Measurements from ENCODE around the gene RAD18.

RAD18 gene

GRCh38 chr3:8975081-8976020, 12.1 kb upstream of the RAD18 start:
- TF ChIP-seq ZFX (IDR thresholded peaks at IDR 0.05; ENCODE audit: borderline replicate concordance) = no peak
- TF ChIP-seq, protein P1, sequence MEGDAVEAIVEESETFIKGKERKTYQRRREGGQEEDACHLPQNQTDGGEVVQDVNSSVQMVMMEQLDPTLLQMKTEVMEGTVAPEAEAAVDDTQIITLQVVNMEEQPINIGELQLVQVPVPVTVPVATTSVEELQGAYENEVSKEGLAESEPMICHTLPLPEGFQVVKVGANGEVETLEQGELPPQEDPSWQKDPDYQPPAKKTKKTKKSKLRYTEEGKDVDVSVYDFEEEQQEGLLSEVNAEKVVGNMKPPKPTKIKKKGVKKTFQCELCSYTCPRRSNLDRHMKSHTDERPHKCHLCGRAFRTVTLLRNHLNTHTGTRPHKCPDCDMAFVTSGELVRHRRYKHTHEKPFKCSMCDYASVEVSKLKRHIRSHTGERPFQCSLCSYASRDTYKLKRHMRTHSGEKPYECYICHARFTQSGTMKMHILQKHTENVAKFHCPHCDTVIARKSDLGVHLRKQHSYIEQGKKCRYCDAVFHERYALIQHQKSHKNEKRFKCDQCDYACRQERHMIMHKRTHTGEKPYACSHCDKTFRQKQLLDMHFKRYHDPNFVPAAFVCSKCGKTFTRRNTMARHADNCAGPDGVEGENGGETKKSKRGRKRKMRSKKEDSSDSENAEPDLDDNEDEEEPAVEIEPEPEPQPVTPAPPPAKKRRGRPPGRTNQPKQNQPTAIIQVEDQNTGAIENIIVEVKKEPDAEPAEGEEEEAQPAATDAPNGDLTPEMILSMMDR (IDR thresholded peaks at IDR 0.05) = no peak

GRCh38 chr3:8974458-8974857, 11.2 kb upstream of the RAD18 start:
- H3K27ac ChIP-seq = no peak overlapping the region
- no peak for TF ChIP-seq ZFX (IDR thresholded peaks at IDR 0.05; ENCODE audit: borderline replicate concordance)
- TF ChIP-seq, protein P1 (IDR thresholded peaks at IDR 0.05) = no peak

More at GRCh38 chr3:8975081-8976020, 12.1 kb upstream of the RAD18 start:
- H3K27ac ChIP-seq = no peak overlapping the region

GRCh38 chr3:8972639-8973038, 9.4 kb upstream of the RAD18 start:
- H3K27ac ChIP-seq = no peak overlapping the region
- no peak for TF ChIP-seq ZFX (IDR thresholded peaks at IDR 0.05; ENCODE audit: borderline replicate concordance)
- TF ChIP-seq, protein P1 (IDR thresholded peaks at IDR 0.05) = no peak

- TF ChIP-seq, protein P1 (IDR thresholded peaks at IDR 0.05) = peak; percentile 97
- no peak for TF ChIP-seq ZFX (IDR thresholded peaks at IDR 0.05; ENCODE audit: borderline replicate concordance)
- H3K27ac ChIP-seq = no peak overlapping the region
Observed at GRCh38 chr3:8970971-8971589, 7.8 kb upstream of the RAD18 start.

DNA sequence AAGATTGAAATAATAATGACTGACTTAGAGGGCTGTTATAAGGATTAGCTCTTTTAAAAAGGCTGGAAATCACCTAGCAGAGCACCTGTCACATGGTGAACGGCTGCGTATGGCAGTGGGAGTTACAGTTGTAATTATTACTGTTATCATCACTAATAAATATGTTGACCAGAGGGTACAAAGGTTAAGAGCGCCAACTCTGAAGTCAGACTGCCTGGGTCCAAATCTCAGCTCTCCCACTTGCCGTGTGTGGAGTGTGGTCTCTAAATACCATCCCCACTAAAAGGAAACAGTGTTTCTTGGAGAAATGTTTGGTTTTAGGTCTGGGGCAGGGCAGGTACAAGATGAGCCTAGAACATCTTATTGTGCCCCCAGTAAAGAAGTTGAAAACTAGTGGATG, 6.0 kb upstream of the RAD18 start:
- TF ChIP-seq ZFX (IDR thresholded peaks at IDR 0.05; ENCODE audit: borderline replicate concordance) = no peak
- TF ChIP-seq, protein P1 (IDR thresholded peaks at IDR 0.05) = no peak
- H3K27ac ChIP-seq = no peak overlapping the region

DNA sequence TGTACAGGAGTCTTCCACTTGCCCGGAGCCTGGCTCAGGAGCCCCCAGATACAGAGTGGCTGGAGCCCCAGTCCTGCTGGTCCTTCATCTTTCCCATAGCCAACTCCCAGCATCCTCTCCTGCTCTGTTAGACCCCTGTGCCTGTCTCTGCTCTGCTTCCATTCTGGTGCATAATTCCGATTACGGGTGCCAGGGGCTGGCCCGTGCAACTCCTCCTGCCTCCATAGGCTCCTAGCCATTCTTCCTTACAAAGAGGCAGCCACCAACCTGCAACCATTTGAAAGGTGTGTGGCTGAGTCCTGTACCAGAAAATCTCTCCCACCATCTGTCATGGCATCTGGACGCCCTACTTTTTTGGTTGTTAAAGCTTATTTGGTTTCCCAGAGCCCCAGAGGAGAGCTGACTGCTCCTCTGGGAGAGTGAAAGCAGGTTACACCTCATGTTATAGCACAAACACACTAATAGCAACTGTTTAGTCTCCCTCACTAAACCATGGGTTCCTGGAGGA, 5.2 kb upstream of the RAD18 start:
- no peak overlapping the region for H3K27ac ChIP-seq
- TF ChIP-seq, protein P1 (IDR thresholded peaks at IDR 0.05) = no peak
- TF ChIP-seq ZFX (IDR thresholded peaks at IDR 0.05; ENCODE audit: borderline replicate concordance) = no peak
